Lung (tissue), 12 donors: ENCODE results near the gene CARM1. TPM values are rescaled to one million over a fixed set of nuclear protein-coding genes. Genes with fewer than 3 reads are reported as not detected.

Experiments
- ATAC-seq: fragments of 200-7000 bp; cut with Tn5 transposase; one replicate; pipeline ENCODE4 v1.9.1; 2020; ENCODE audit warnings: moderate number of reproducible peaks; ENCODE audit not compliant: insufficient read depth, low FRiP score
- DNase-seq, 3 donors: peaks; one replicate each; pipeline ENCODE4 v3.0.0-alpha.2; 2013 to 2017
- H3K27ac ChIP-seq, 2 donors: one replicate each; pipeline ENCODE4 v1.5.1; 2013; ENCODE audit warnings: mild to moderate bottlenecking in 2 of 2, moderate library complexity in 2 of 2, control low read depth in 1 of 2, inconsistent platforms in 1 of 2, low read depth in 1 of 2, low read length in 1 of 2
- H3K27me3 ChIP-seq, 3 donors: one replicate each; pipeline ENCODE4 v1.5.1; 2013; ENCODE audit warnings: low read length in 2 of 3; ENCODE audit not compliant: control insufficient read depth in 3 of 3, insufficient read depth in 3 of 3
- H3K36me3 ChIP-seq, 4 donors: one replicate each; pipeline ENCODE4 v1.5.1; 2013; ENCODE audit warnings: low read length in 4 of 4, mild to moderate bottlenecking in 1 of 4, moderate library complexity in 1 of 4; ENCODE audit not compliant: control insufficient read depth in 4 of 4, insufficient read depth in 4 of 4
- H3K4me1 ChIP-seq, 5 donors: one replicate each; pipeline ENCODE4 v1.5.1; 2013; ENCODE audit warnings: low read length in 5 of 5, mild to moderate bottlenecking in 2 of 5, moderate library complexity in 1 of 5; ENCODE audit not compliant: control insufficient read depth in 5 of 5, insufficient read depth in 5 of 5
- H3K4me3 ChIP-seq: one replicate; pipeline ENCODE4 v1.5.1; 2013; ENCODE audit warnings: mild to moderate bottlenecking, control low read depth, moderate library complexity
- H3K9ac ChIP-seq, 2 donors: one replicate each; pipeline ENCODE4 v1.5.1; 2013; ENCODE audit warnings: low read length in 2 of 2, control low read depth in 1 of 2; ENCODE audit not compliant: insufficient read depth in 1 of 2
- H3K9me3 ChIP-seq, 4 donors: one replicate each; pipeline ENCODE4 v1.5.1; 2013; ENCODE audit warnings: low read length in 3 of 4, mild to moderate bottlenecking in 1 of 4, moderate library complexity in 1 of 4; ENCODE audit not compliant: control insufficient read depth in 4 of 4, insufficient read depth in 3 of 4
- WGBS, 2 donors: extraction: QIAGEN DNeasy Blood & Tissue Kit; methylation state at CpG; one replicate each; pipeline ENCODE4 v1.1.7; 2013; 5-methylcytosine and 5-hydroxymethylcytosine counted together
- polyA plus RNA-seq, 2 donors: library from polyadenylated mRNA; stranded (reverse); fragments of 200-250 nt; gene quantifications; one replicate each; pipeline ENCODE4 v1.2.1, GENCODE V29; 2013
- total RNA-seq, 2 donors: library from RNA; depleted of rRNA in 1 of 2; stranded (reverse); fragments of >200 nt in 1 of 2; gene quantifications; one replicate each; pipeline ENCODE4 v1.2.1, GENCODE V29; 2014 to 2021
- TF ChIP-seq, protein P1 (sequence below): IDR thresholded peaks from 2 replicates; pipeline ENCODE4 v1.5.1; 2012; ENCODE audit warnings: mild to moderate bottlenecking; ENCODE audit errors: control extremely low read depth, extremely low read depth
- donor health status: control.
- donor health status: control.
- donor health status: Bipolar disorder and iron deficiency.
- donor health status: healthy.
- donor health status: DM: yes; HTN: yes; CAD: no.

CARM1 gene
- total and polyA plus RNA-seq, 4 donors = 19.9 to 35.5 (median 27.9) TPM

- 92% methylated on average over 6 of the region's 6 CpGs for WGBS, 2 donors
These were observed 44.5 kb upstream of the CARM1 start for GRCh38 chr19:10826846-10827245.

GRCh38 chr19:10828981-10829821 is 42.2 kb upstream of the CARM1 start:
- H3K27ac ChIP-seq = no peak overlapping the region
- TF ChIP-seq, protein P1, sequence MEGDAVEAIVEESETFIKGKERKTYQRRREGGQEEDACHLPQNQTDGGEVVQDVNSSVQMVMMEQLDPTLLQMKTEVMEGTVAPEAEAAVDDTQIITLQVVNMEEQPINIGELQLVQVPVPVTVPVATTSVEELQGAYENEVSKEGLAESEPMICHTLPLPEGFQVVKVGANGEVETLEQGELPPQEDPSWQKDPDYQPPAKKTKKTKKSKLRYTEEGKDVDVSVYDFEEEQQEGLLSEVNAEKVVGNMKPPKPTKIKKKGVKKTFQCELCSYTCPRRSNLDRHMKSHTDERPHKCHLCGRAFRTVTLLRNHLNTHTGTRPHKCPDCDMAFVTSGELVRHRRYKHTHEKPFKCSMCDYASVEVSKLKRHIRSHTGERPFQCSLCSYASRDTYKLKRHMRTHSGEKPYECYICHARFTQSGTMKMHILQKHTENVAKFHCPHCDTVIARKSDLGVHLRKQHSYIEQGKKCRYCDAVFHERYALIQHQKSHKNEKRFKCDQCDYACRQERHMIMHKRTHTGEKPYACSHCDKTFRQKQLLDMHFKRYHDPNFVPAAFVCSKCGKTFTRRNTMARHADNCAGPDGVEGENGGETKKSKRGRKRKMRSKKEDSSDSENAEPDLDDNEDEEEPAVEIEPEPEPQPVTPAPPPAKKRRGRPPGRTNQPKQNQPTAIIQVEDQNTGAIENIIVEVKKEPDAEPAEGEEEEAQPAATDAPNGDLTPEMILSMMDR = no peak
- no peak overlapping the region for H3K4me3 ChIP-seq
- H3K9me3 ChIP-seq = no peaks in the 10 kb centered on the region
- DNase-seq (no peak), ATAC-seq (no peak)
- H3K36me3 ChIP-seq = peaks cover 6 to 67% (median 21%) of the 10 kb centered on the region in 4 donors
- H3K4me1 ChIP-seq = no peaks in the 10 kb centered on the region
- no peak overlapping the region for H3K9ac ChIP-seq
- 92 to 94% methylated on average over 26 of the region's 26 CpGs for WGBS, 2 donors
- no peaks in the 10 kb centered on the region for H3K27me3 ChIP-seq

More at GRCh38 chr19:10826846-10827245, 44.5 kb upstream of the CARM1 start:
- Histone ChIP-seq H3K4me1 (no peaks in the 10 kb centered on the region), H3K4me3 (no peak overlapping the region), H3K9ac (no peak overlapping the region), H3K9me3 (no peaks in the 10 kb centered on the region), H3K27ac (no peak overlapping the region), H3K36me3 (peaks cover 10 to 64% (median 25%) of the 10 kb centered on the region in 4 donors), H3K27me3 (no peaks in the 10 kb centered on the region)
- no peak for ATAC-seq
- DNase-seq = no peak
- TF ChIP-seq, protein P1 = no peak

DNA sequence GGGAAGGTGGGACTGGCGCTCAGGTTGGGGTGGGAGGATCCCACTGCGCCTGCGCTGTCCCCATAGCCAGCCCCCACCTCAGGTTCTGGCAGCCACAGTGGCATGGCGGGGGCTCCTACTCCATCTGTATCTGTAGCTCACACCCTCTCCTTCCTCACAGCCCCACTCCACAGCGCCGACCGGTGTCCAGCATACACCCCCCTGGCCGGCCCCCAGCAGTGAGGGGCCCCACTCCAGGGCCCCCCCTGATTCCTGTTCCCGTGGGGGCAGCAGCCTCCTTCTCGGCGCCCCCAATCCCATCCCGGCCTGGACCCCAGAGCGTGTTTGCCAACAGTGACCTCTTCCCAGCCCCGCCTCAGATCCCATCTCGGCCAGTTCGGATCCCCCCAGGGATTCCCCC is 41.4 kb upstream of the CARM1 start:
- Histone ChIP-seq H3K9me3 (no peaks in the 10 kb centered on the region), H3K36me3 (peaks cover 6 to 59% (median 16%) of the 10 kb centered on the region in 4 donors), H3K4me1 (no peaks in the 10 kb centered on the region), H3K4me3 (no peak overlapping the region), H3K27me3 (no peaks in the 10 kb centered on the region), H3K27ac (no peak overlapping the region), H3K9ac (no peak overlapping the region)
- DNase-seq = no peak
- no peak for ATAC-seq
- 93 to 96% methylated on average over 14 to 16 of the region's 16 CpGs for WGBS, 2 donors
- TF ChIP-seq, protein P1 = no peak
